Activated CD4-positive, alpha-beta T cell treated with anti-CD3 and anti-CD28 coated beads, Interleukin-10, Interleukin-2, amounts not matched to agents 100 ng/mL and 50 ng/mL, durations not matched to agents 16 hours and 8 hours (primary cell): Measurements from ENCODE around the gene MAPK4.

Source experiments
- DNase-seq: peaks from one replicate; pipeline ENCODE4 v3.0.0-alpha.2; 2020

The MAPK4 gene

GRCh38 chr18:50724751-50725151 is 164.9 kb downstream of the MAPK4 start:
- DNase-seq: no peak

GRCh38 chr18:50726960-50727589 is 167.2 kb downstream of the MAPK4 start:
- peak; percentile 51 for DNase-seq

DNA sequence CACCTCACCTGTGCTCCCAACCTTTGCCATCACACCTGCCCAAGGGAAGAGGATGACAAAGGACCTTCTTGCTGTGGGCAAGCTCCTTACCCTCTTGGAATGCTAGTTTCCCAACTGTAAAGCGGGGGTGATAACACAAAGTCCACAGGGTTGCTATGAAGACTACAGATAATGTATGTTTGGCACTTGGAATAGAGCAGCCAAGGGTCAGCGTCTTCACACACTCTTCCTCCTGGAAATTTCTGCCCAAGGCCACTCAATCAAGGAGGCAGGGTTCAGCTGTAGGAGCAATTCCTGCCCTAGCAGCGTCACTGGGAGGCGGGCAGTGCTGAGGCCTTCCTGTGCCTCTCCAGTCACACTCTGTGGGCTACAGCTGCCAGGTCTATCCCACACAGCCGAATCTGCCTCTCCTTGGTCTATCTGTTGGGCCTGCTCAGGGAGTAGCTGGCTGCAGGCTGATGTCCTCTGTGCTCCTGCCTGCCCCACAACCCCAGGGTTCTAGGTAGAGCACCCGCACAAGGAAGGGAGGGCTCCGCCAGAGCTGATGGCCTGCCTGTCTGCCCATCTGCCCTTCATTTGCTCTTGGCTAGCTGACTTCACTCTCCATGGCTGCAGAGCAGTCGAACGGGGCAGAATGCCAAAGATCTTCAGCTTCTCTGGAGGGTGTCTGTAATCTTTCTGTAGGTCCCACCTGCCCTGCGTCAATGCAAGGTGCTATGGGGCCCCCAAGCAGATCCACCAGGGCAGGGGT is 168.0 kb downstream of the MAPK4 start:
- DNase-seq: no peak

- DNase-seq: no peak
Observed at GRCh38 chr18:50729376-50729775, 169.5 kb downstream of the MAPK4 start.

DNA sequence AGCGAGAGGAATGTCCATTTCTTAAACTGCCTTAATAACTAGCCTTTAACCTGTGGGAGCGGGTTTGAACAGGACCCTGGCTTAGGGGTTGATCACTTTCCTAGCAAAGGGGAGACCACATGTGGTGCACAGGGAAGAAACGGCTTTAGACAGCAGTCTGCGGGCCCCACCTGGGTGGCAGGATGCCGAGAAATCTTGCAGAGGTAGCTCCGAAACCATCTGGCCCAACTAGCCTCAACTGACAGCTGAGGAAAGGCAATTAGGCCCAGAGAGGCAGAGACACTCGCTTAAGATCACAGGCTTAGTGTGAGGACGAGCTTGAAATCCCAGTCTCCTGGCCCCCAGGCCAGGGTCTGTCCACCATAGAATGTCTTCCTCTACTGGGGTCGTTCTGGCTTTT is 170.1 kb downstream of the MAPK4 start:
- DNase-seq: no peak

- no peak for DNase-seq
Observed at GRCh38 chr18:50734342-50734741, 174.5 kb downstream of the MAPK4 start.

GRCh38 chr18:50734886-50735285 is 175.0 kb downstream of the MAPK4 start:
- DNase-seq: no peak

GRCh38 chr18:50737127-50737526 is 177.2 kb downstream of the MAPK4 start:
- no peak for DNase-seq

- no peak for DNase-seq
Observed at GRCh38 chr18:50738098-50738757, 178.3 kb downstream of the MAPK4 start.

DNA sequence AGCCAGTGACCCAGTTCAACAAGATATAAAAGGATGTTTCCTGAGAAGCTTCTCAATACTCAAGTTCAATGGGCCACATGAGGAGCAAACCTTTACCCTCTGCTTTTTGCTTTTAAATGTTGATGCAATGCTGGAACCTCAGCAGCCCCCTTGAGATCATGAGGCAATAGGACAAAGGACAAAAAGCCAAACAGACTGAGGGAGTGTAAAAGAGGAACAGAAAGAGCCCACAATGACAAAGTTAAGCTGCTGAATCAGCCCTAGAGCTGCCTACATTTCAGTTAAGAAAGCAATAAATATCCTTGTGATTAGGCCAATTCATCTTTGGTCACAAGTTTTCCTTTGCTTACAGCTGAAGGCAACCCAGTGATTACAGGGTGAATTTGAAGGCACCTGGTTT is 183.1 kb downstream of the MAPK4 start:
- no peak for DNase-seq

DNA sequence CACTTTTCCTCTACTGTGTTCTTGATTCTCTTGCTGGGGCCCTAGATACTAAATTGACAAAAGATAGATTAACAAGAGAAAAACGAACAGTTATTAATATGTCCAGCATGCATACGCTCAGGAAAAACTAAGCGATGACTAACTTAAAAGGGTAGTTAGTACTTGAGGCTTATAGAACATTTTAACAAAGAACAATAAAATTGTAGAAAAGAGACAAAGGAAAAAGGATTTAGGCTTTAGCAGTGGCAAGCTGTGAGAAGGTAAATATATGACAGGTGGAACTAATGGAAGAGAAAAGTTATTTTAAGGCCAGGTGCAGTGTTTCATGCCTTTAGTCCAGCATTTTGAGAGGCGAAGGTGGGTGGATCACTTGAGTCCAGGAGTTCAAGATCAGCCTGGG is 184.4 kb downstream of the MAPK4 start:
- DNase-seq: no peak

GRCh38 chr18:50745945-50746344 is 186.1 kb downstream of the MAPK4 start:
- DNase-seq: no peak

GRCh38 chr18:50747849-50748242 is 188.0 kb downstream of the MAPK4 start:
- DNase-seq: no peak

DNA sequence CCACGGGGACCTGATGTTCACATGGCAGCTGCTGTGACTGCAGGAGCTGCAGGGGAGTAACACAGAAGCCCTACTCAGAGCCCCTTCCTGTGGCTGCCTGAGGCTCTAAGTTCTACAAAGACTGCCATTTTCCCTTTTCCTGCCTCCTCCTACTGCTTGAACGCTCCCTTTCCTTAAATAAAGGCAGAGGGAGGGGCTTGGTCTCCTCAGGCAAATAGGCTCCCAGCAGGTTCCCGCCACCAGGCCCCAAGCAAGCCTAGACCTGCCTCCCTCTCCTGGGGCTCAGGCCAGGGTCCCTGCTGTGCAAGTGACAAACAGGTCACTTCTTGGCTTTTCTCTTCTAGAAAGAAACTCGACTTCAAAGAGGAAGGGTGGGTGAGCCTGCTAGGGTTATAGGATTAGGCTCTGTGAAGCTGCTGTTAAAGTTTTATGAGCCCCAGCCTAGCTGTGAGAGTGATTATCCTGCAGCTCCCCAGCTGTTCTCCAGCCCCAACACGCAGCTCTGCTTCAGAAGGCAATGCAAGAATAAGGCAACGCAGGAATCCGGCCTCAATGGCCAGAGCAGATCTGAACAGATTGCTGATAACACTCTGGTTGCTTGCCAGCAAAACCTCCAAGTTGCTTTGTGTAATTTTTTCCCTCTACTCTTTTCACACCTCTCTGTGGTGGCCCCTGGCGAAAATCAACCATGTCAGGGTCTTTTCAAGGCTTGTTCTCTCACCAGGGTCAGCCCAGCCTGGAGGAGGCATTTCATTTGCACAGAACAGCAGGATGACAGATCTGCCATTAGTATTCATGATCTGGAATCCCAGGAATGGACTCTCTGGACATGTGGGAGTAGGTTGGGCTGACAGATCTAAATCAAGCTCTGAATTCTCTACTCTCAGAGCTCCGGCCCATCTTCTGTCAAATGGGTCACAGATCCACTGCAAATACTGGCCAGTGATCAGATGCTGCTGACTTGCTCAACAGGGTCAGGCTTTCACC is 188.6 kb downstream of the MAPK4 start:
- DNase-seq: no peak

DNA sequence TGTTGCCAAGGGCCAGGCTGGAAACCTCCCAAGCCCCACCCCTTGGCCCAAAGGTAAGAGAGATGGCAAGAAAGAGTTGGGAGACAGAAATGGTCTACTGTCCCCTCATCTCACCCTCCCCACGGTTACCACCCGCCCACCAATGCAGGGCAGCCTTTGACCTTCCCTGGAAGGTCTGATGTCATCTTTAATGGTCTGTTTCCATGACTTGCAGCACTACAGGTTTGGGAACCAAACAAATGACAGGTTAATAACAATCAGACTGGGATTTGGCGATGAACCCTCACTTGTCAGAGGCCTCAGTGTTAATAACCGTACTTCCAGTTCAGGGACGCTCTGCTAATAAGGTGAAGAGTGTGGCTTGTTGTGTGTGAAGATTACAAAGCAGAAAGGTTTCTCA is 189.5 kb downstream of the MAPK4 start:
- no peak for DNase-seq

GRCh38 chr18:50749945-50750344 is 190.1 kb downstream of the MAPK4 start:
- no peak for DNase-seq

DNA sequence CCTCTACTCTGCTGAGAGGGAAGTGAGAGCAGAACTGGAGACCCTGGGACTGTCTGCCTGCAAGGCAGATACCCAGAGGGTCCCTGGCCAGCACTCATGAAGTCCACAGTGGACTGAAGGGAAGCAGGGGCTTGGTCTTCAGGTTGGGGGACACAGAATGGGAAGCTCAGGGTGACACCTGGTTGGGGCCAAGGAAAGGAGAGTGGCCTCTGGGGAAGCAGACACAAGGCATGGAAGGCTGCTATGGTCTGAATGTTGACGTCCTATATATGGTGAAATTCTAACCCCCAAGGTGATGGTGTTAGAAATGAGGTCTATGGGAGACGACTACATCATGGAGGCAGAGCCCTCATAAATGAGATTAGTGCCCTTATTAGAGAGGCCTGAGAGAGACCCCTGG is 190.7 kb downstream of the MAPK4 start:
- DNase-seq: no peak

- DNase-seq: no peak
Observed at GRCh38 chr18:50751490-50751889, 191.6 kb downstream of the MAPK4 start.

- no peak for DNase-seq
Observed at GRCh38 chr18:50751947-50752346, 192.1 kb downstream of the MAPK4 start.

- no peak for DNase-seq
Observed at GRCh38 chr18:50753311-50753710, 193.4 kb downstream of the MAPK4 start.

DNA sequence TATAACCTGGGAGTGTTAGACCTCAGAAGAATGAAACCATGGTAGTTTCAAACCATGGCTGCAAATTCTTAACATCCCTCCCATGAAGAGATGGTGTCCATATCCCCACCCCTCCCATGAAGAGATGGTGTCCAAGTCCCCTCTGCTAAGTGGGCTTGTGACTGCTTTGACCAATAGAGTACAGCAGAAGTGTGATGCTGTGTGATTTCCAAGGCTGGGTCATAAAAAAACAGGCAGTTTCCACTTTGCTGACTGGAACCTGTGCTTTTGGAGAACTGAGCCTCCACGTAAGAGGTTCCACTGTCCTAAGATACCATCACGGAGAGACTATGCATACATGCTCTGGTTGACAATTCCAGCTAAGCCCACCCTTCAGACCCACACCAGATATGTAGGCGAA is 194.4 kb downstream of the MAPK4 start:
- no peak for DNase-seq

DNA sequence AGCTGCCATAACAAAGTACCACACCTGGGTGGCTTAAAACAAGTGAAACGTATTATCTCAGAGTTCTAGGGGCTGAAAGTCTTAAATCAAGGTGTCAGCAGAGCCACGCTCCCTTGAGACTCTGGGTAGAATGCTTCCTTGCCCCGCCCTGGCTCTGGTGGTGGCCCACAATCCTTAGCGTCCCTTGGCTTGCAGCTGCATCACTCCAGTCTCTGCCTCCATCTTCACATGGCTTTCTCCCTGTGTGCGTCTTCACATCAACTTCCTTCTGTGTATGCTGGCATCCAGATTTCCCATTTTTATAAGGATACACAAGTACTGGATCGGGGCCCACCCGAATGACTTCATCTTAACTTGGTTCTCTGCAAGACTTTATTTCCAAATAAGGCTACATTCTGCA is 197.5 kb downstream of the MAPK4 start:
- no peak for DNase-seq

DNA sequence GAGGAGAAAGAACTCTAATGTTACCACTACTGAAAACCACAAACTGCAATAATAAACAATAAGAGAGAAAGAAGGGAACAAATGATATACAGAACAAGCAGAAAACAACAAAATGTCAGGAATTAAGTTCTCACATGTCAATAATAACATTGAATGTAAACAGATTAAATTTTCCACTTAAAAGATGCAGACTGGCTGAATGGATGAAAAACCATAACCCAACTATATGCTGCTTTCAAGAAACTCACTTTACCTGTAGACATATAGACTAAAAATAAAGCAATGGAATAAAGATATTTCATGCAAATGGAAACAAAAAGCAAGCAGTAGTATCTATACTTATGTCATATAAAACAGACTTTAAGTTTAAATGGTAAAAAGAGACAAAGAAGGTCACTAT is 209.6 kb downstream of the MAPK4 start:
- DNase-seq: no peak
